Left forelimb (tissue), 1 donor: ENCODE data around the gene PCCA.
"Not testable (repeated sequence)": the region's sequence is repeated elsewhere in the genome, so short reads cannot be mapped to it uniquely, and the experiment has no call there.

Experiments
- DNase-seq: peaks from one replicate; pipeline ENCODE4 v3.0.0-alpha.2; 2018; ENCODE audit warnings: low spot score

PCCA gene

DNA sequence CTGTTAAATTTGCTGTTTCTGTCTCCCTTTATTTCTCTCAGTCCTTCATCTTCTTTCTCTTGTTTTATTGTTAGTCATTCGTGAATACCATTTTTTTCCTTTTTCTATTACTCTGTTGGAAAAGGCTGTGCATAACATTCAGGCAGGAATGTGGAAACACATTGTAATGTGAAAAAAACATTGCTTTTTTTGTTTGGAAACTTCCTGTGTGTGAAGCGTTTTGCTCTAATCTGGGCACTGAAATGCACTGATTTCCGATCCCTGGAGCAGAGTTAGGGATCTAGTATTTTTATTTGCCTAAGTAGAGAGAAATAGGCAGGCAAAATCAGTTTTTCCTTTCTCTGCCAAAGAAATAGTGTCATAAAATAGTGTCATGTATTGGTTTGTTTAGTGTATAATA, 155.5 kb downstream of the PCCA start:
- no peak for DNase-seq

GRCh38 chr13:100245104-100245503, 156.2 kb downstream of the PCCA start:
- DNase-seq: no peak

DNA sequence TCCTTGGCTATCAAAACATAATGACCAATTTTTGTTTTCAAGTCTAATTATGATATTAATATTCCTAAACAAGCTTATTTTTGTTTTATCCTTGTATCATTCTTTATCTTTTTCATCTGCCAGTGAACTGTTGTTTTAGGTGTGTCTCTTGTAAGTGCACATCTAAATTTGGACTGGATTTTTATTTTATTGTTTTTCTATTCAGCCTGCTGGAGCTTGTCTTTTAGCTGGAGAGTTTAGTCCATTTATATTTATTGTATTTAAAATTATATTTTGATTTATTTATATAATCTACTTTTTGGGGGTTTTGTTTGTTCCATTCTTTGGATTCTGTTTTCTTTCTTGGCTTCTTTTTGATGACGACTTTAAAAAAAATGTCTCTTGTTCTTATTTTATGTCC, 159.0 kb downstream of the PCCA start:
- no peak for DNase-seq

DNA sequence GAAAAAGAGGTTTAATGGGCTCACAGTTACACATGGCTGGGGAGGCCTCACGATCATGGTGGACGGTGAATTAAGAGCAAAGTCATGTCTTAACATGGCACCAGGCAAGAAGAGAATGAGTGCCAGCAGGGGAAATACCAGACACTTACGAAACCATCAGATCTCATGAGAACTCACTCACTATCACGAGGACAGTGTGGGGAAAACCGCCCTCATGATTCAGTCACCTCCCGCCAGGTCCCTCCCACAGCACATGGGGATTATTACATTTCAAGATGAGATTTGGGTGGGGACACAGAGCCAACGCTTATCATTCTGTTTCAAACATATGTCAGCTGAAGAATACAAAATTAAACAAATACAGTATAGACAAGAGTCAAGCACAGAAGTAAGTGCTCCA, 165.1 kb downstream of the PCCA start:
- DNase-seq: no peak

DNA sequence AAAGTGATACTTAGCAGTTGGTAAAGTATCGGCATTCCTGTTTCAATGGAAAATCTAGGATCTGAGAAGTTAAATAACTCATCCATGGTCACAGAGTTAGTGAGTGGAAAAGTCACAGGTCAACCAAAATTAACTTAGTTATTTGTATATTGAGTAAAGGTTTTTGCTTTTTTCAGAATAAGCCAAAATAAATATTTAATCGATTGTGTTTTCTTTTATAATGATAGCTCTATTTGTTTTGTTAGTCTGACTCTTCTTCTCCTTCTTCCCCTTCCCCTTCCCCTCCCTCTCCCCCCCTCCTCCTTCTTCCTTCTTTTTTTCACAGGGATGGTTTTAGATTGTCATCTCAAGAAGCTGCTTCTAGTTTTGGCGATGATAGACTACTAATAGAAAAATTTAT, 173.5 kb downstream of the PCCA start:
- DNase-seq: no peak

DNA sequence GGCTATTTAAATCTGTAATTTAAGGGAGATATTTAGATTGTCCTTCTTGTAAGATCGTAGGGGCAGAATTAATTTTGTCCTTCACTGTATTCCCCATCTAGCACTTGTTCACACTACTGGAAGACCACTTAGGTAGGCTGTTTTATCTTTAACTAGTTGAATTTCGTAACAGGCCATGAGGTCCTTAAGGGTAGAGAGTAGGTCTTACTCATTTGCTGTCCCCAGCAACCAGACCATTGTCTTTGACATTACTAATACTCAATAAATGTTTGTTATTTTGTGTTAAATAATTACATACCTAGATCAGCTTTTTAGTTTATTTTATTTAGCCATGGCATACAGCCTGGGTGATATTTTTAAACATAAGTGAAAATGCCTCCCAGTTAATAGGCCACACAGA, 177.1 kb downstream of the PCCA start:
- no peak for DNase-seq

DNA sequence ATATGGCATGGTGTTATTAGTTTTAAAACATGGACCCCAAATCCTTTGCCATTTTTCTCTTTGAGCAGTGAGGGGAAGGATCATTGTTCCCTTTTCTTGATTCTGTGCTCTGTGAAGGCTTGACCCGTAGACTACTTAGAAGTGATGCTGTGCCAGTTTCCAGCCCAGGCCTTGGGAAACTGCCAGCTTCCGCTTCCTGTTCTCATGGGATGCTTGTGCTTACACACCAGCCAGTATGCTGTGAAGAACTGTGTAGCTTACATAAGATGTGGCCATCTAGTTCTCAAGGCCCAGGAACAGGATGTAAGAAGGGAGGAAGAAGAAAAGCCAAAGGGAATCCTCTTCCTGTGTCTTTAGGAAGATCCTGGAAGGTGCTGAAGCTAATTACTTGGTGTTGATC, 180.9 kb downstream of the PCCA start:
- no peak for DNase-seq

DNA sequence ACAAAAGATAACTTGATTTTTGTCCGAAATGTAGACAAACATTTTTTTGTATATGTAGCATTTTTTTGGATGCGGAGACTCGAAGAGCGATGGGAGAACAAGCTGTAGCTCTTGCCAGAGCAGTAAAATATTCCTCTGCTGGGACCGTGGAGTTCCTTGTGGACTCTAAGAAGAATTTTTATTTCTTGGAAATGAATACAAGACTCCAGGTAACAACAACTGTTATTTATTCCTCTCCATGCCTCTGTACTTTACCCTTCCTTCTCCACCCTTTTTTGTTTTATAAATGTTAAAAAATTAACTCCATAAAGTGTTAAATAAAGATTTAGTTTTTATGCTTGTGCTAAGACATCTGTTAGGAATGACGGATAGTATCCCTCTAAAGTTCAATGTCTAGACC, 184.2 kb downstream of the PCCA start:
- DNase-seq: no peak

DNA sequence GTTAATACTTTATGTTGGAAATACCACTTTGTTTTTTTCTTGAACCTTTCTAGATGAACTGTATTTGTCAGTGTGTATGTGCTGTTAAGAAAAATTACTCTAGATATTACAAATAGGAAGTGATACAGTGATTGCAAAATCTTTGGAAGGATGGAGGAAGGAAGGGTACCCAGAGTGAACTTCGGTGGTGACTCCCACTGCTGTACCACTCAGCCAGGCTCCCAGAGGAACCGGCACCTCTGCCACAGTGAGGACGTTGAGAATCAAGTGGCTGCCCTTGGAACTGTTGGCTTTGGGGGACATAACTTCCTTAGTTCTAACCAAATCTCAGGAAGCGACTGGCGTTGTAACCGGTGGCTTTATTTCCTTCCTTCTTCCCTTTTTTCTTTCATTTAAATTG, 184.7 kb downstream of the PCCA start:
- DNase-seq: no peak

GRCh38 chr13:100274942-100275506, 186.1 kb downstream of the PCCA start:
- DNase-seq: no peak

DNA sequence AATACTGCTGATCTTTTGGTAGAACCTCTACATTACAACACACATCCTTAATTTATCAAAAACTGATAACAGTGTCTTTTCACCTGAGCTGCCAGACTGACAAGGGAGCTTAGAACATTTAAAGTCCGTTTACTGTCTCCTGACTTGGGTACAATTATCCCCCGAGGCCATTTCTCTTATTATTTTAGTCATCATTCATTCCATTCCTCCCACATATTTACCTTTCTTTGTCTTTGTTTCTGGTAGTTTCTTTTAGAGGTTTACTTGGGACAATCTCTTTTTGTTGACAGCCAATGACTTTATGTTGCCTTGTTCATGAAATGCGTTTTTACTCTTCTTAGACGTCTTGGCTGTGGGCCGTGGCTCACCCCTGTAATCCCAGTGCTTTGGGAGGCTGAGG, 186.9 kb downstream of the PCCA start:
- DNase-seq: no peak

- DNase-seq: no peak
These were observed 191.8 kb downstream of the PCCA start for GRCh38 chr13:100280681-100281080.

DNA sequence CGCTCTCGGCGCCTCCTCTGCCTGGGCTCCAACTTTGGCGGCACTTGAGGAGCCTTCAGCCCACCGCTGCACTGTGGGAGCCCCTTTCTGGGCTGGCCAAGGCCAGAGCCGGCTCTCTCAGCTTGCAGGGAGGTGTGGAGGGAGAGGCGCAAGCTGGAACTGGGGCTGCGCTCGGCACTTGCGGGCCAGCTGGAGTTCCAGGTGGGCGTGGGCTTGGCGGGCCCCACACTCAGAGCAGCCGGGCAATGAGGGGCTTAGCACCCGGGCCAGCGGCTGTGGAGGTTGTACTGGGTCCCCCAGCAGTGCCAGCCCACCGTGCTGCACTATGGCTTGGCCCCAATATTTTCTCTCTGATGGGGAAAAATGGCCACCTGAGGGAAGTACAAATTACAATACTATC, 193.4 kb downstream of the PCCA start:
- not testable (repeated sequence) for DNase-seq

DNA sequence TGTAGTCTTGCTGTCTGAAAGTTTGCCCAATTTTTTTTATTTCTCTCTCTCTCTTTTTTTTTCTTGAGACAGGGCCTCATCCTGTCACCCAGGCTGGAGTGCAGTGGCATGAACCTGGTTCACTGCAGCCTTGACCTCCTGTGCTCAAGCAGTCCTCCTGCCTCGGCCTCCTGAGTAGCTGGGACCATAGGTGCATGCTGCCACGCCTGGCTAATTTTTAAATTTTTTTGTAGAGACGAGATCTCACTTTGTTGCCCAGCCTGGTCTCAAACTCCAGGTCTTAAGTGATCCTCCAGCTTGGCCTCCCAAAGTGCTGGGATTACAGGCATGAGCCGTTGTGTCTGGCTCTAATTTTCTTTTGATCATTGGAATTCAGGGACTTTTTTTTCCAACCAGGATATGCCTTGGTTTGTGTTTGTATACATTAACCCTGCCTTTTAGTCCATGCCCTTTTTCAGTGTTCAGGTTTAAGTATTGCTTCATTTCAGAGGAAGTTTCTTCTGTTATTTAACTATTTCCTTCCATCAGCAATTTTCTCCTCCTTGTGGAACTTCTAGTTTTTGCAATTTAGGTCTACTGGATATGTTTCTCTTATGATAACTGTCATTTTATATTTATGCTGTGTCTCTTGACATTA, 201.4 kb downstream of the PCCA start:
- DNase-seq: no peak

DNA sequence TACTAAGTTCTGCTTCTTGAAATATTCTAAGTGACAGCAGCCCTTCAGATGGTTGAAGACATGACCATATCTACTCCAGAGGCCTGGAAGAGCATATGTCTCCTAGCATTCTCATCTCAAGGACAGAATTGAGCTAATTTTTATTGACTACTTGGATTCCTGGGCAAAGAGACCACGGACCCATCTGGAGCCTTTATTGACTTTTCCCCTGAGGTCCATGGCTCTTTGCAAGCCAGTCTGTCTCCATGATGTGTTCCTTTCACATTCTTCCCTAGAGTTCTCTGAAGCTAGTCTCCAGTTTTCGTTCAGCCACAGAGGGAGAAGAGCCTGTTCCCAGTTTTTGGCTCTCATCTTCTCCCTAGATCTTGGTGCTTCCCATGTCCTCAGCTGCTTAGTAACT, 202.7 kb downstream of the PCCA start:
- no peak for DNase-seq

DNA sequence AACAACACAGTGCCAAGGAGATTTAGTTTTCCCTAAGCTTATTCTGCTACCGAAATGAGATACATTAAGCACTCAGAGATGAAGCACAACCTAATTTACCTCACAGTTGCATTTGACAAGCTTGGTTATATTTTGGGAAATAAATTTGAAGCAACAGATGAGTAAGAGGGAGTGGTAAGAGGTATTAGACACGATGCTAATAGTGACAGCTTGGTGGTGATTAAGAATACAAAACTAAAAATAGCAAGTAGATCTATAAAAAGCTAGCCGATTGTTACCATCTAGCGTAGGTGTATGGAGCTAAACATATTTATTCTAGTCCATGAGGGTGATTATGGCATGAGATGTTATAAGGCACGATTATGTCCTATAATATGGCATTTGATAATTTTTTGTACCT, 208.5 kb downstream of the PCCA start:
- DNase-seq: no peak

DNA sequence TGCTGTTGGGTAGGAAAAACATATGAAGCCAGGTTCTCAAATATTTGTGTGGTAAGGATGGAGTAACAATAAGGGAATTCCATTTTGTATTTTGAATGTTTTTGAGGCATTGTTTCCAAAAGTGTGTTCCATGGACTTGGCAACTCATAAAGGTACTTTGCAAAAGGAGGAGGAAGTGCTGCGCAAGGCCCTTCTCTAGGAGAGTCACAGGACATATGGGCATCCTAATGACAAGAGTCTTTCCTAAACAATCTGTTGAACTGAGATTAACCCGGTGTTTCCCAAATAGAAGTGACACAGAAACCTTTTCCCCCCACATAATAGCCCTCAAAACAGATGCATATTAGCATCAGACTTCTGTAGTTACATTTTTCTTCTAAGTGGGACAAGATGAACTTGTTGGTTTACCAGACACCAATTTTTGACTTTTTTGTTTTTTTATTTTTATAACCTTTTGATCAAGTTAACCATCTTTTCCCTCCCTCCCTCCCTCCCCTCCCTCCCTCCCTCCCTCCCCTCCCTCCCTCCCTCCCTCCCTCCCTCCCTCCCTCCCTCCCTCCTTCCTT, 209.3 kb downstream of the PCCA start:
- DNase-seq: no peak

DNA sequence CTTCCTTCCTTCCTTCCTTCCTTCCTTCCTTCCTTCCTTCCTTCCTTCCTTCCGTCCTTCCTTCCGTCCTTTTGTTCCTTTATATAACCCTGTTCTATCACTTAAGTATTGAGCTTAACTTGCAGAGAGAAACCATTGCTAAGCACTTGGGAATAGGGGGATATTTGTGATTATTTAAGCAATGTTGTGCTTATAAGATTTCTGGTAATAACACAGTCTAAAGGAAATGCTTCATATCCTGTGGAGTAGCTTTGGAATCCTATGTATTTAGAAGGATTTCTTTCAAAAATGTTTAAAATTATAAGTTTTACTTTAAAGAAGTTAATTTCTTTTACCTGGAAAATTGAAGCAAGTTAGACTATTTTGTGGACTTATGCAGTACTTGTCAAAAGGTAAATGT, 209.8 kb downstream of the PCCA start:
- no peak for DNase-seq

- DNase-seq: no peak
These were observed 211.3 kb downstream of the PCCA start for GRCh38 chr13:100300243-100300642.

DNA sequence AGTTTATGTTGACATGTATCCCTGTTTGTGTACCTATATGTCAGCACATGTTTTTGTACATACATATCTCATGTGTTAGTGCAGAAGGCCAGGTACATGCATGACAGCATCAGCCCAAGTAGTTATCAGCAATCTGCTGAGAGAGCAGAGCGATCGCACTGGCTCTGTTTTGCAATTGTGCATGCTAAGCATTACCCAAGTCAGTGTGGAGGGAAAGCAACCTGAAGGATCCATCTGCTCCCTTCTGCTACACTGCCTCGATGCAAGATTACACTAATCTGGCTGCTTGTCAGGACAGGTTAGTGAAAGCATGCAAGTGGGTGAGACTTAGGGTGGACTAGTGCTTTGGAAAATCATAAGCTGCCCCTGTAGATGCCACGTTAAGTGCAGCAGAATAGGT, 211.8 kb downstream of the PCCA start:
- DNase-seq: no peak

DNA sequence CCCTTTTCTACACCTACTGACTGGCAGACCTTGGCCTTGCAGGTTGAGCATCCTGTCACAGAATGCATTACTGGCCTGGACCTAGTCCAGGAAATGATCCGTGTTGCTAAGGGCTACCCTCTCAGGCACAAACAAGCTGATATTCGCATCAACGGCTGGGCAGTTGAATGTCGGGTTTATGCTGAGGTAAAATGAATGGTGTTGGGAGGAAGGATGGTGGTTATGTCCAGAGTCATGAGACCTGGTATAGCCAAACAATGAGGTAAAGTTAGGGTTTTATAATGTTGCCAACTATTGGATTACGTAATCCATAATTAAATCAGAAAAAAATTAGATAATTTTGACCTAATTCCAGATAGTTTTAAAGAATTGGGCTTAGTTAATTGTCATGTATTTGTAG, 212.5 kb downstream of the PCCA start:
- DNase-seq: no peak

DNA sequence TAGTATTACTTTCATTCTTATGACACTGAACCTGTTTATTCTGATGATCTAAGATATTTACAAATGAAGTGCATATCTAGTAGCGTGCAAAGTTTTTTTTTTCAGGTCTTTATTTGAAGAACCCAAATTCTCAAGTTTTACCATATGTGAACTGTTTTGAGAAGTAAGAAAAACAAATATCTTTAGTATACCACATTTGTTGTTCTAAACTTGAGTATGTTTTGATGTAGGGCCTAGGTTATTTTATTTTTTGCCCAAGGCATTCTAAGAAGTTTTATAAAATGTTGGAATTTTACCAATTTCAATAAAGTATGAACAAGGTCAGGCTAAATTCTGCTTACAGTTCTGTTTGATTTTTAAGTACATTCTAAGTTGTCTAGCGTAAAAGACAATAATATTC, 213.5 kb downstream of the PCCA start:
- DNase-seq: no peak

GRCh38 chr13:100304229-100304628, 215.3 kb downstream of the PCCA start:
- no peak for DNase-seq

- DNase-seq: no peak
These were observed 216.5 kb downstream of the PCCA start for GRCh38 chr13:100305398-100305797.
